ENCODE measurements around the gene TPM2.

DNA sequence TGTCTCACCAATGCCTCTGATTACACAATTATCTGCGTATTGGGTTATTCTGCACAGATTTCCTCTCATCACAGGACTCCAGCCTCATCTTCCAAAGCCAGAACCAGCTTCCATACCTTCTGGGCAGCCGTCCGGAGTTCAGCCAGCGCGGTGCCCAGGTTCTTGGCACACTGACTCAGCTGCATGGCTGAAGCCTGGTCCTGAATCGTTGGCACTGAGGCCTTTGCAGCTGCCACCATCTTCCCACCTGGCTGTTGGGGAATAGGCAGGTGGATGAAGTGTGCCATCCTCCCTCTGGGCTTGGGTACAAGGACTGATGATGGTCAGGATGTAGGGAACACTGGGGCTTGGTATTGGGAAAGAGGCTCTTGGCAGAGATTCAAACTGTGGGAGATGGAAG, 24.4 kb upstream of the TPM2 start:
- TF ChIP-seq CTCF (IDR thresholded peaks at IDR 0.05; ENCODE audit: insufficient read depth, low read length, poor library complexity, severe bottlenecking) = no peak
- no peak for TF ChIP-seq EZH2phosphoT487 (conservative IDR thresholded peaks at IDR 0.05; ENCODE audit: low read length)
